Measurements from ENCODE around the gene PSMA6.
"Not testable (repeated sequence)": the region's sequence is repeated elsewhere in the genome, so short reads cannot be mapped to it uniquely, and the experiment has no call there.

PSMA6 gene

GRCh38 chr14:35305633-35306032, 13.5 kb downstream of the PSMA6 start:
- H3K27ac ChIP-seq = no peak overlapping the region
- no peak overlapping the region for H3K4me3 ChIP-seq

GRCh38 chr14:35306114-35306513, 13.9 kb downstream of the PSMA6 start:
- Histone ChIP-seq H3K27ac (no peak overlapping the region), H3K4me3 (no peak overlapping the region)

GRCh38 chr14:35317820-35318219, 25.6 kb downstream of the PSMA6 start:
- no peak overlapping the region for H3K27ac ChIP-seq
- H3K4me3 ChIP-seq = no peak overlapping the region

GRCh38 chr14:35319509-35319908, 27.3 kb downstream of the PSMA6 start:
- Histone ChIP-seq H3K27ac (no peak overlapping the region), H3K4me3 (no peak overlapping the region)

GRCh38 chr14:35320472-35320871, 28.3 kb downstream of the PSMA6 start:
- H3K27ac ChIP-seq = no peak overlapping the region

GRCh38 chr14:35326375-35326774, 34.2 kb downstream of the PSMA6 start:
- Histone ChIP-seq H3K4me3 (no peak overlapping the region), H3K27ac (no peak overlapping the region)

More at GRCh38 chr14:35320472-35320871, 28.3 kb downstream of the PSMA6 start:
- H3K4me3 ChIP-seq = no peak overlapping the region

GRCh38 chr14:35331605-35332516, 39.7 kb downstream of the PSMA6 start:
- H3K27ac ChIP-seq = peak overlapping the region in 20 of 21 experiments; percentile 31 to 88 (median 79)
- H3K4me3 ChIP-seq = no peak overlapping the region

GRCh38 chr14:35332517-35333263, 40.5 kb downstream of the PSMA6 start:
- Histone ChIP-seq H3K4me3 (no peak overlapping the region), H3K27ac (peak overlapping the region in 20 of 21 experiments; percentile 31 to 88 (median 79))

- Histone ChIP-seq H3K27ac (peak overlapping the region in 20 of 21 experiments; percentile 31 to 88 (median 79)), H3K4me3 (no peak overlapping the region)
Measured at GRCh38 chr14:35333264-35333730, 41.1 kb downstream of the PSMA6 start.

GRCh38 chr14:35333797-35334743, 41.9 kb downstream of the PSMA6 start:
- Histone ChIP-seq H3K4me3 (no peak overlapping the region), H3K27ac (peak overlapping the region in 20 of 21 experiments; percentile 31 to 88 (median 80))

GRCh38 chr14:35335388-35336092, 43.4 kb downstream of the PSMA6 start:
- Histone ChIP-seq H3K27ac (peak overlapping the region in 19 of 21 experiments; percentile 51 to 88 (median 80)), H3K4me3 (no peak overlapping the region)

GRCh38 chr14:35336171-35336493, 44.0 kb downstream of the PSMA6 start:
- peak overlapping the region in 20 of 21 experiments; percentile 49 to 88 (median 80) for H3K27ac ChIP-seq
- not testable (repeated sequence) for H3K4me3 ChIP-seq

- H3K4me3 ChIP-seq = no peak overlapping the region
- H3K27ac ChIP-seq = peak overlapping the region in 20 of 21 experiments; percentile 51 to 88 (median 80)
Measured at GRCh38 chr14:35336494-35337268, 44.5 kb downstream of the PSMA6 start.

GRCh38 chr14:35337269-35338255, 45.4 kb downstream of the PSMA6 start:
- Histone ChIP-seq H3K27ac (peak overlapping the region in 20 of 21 experiments; percentile 51 to 88 (median 80)), H3K4me3 (no peak overlapping the region)

GRCh38 chr14:35338731-35339405, 46.7 kb downstream of the PSMA6 start:
- Histone ChIP-seq H3K27ac (peak overlapping the region in 12 of 21 experiments; percentile 7 to 93 (median 57)), H3K4me3 (no peak overlapping the region)

GRCh38 chr14:35339761-35340406, 47.7 kb downstream of the PSMA6 start:
- peak overlapping the region; percentile 4 to 93 (median 55) for H3K27ac ChIP-seq
- no peak overlapping the region for H3K4me3 ChIP-seq
